RWPE1 (cell line): Measurements from ENCODE around the gene GTPBP2.
A peak's percentile ranks its signal among the peaks of the same experiment; 100 is the strongest.

Experiments used
- CTCF ChIA-PET: fragments of 350-600 bp; sonication (Branson Sonifier 250); formaldehyde crosslinking; extraction: SDS; loops from one replicate; lab custom pipeline; 2021; lab: Yijun Ruan, JAX
- POLR2A ChIA-PET: fragments of 400-600 bp; formaldehyde crosslinking; extraction: SDS; loops from one replicate; lab custom pipeline; 2020; ENCODE audit warnings: antibody characterized with exemption; ENCODE audit not compliant: low non-redundant PET; lab: Yijun Ruan, JAX
- DNase-seq: peaks from one replicate; pipeline ENCODE4 v3.0.0; 2012; ENCODE audit warnings: low spot score
- H3K27ac ChIP-seq: fragments of 450-650 bp; 2 replicates; pipeline ENCODE4 v1.5.1; 2017
- CTCF ChIP-seq: fragments of 450-650 bp; conservative IDR thresholded peaks from 2 replicates; pipeline ENCODE4 v1.5.1; 2017; ENCODE audit warnings: low read depth, mild to moderate bottlenecking

The GTPBP2 gene

GRCh38 chr6:43572015-43572414 lies 57.0 kb downstream of the GTPBP2 start:
- ChIA-PET CTCF (no interaction called here), POLR2A (no interaction called here)
- no peak overlapping the region for H3K27ac ChIP-seq
- no peak for TF ChIP-seq CTCF
- DNase-seq = no peak

DNA sequence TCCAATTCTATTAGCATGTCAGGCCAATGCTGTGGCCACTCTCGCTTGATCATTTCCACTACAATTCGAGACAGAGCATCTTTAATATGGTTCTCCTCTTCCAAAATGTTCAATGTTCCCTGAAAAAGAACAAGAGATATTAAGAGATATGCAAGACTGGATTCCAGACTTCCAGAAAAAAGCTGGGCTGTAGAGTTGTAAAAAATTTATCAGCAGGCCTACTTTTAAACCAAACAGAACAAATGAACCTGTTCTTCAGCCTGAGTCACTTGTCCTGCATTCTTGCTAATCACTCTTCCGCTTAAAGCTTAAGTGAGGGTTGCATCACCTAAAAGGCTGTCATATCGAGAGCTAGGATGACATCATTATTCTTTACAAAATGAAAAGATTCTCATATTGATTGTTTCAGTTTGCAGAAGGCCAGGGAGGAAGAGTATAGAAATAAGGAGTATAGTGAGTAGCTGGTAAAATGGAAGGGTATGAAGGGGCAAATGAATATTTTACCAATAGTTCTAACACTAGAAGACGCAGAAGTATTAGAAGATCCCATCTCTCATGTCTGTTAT lies 58.1 kb downstream of the GTPBP2 start:
- POLR2A ChIA-PET = no interaction called here
- CTCF ChIA-PET = interaction anchor here (0.6 to 0.7 kb wide), 2 partner anchors 307 to 428 kb away, joined by 3 read pairs; no protein-coding TSS in a partner anchor
- DNase-seq = peak; percentile 49
- TF ChIP-seq CTCF = no peak
- H3K27ac ChIP-seq = no peak overlapping the region
